ENCODE measurements around the gene TALDO1.
A peak's percentile ranks its signal among the peaks of the same experiment; 100 is the strongest.

TALDO1 gene

GRCh38 chr11:705646-706438 is 41.4 kb upstream of the TALDO1 start, which contains the start of gene EPS8L2:
TSS of gene EPS8L2 (plus strand) at chr11:706231. CDS start at chr11:709408, 3,177 bp downstream.
- Histone ChIP-seq H3K4me3 (ENCODE audit: low read length) (peak within 1 kb of the TSS; percentile 75), H3K4me1 (ENCODE audit: control insufficient read depth, insufficient read depth, low read length) (peaks cover 9% of the 10 kb centered on the region), H3K27ac (ENCODE audit: low read depth, low read length) (peak within 1 kb of the TSS; percentile 84), H3K9ac (ENCODE audit: low read length) (peak within 1 kb of the TSS; percentile 70), H3K27me3 (ENCODE audit: control insufficient read depth, insufficient read depth, low read length) (no peaks in the 10 kb centered on the region), H3K36me3 (ENCODE audit: control insufficient read depth, insufficient read depth, low read length) (no peaks in the 10 kb centered on the region)

- Histone ChIP-seq H3K27me3 (ENCODE audit: control insufficient read depth, insufficient read depth, low read length) (no peaks in the 10 kb centered on the region), H3K27ac (ENCODE audit: low read depth, low read length) (peak overlapping the region; percentile 84), H3K36me3 (ENCODE audit: control insufficient read depth, insufficient read depth, low read length) (no peaks in the 10 kb centered on the region), H3K4me3 (ENCODE audit: low read length) (peak overlapping the region; percentile 75), H3K4me1 (ENCODE audit: control insufficient read depth, insufficient read depth, low read length) (peaks cover 9% of the 10 kb centered on the region), H3K9ac (ENCODE audit: low read length) (peak overlapping the region; percentile 56)
These were observed 40.8 kb upstream of the TALDO1 start for GRCh38 chr11:706439-706956.

GRCh38 chr11:706957-707816 is 40.1 kb upstream of the TALDO1 start:
- Histone ChIP-seq H3K4me3 (ENCODE audit: low read length) (peak overlapping the region; percentile 75), H3K36me3 (ENCODE audit: control insufficient read depth, insufficient read depth, low read length) (no peaks in the 10 kb centered on the region), H3K4me1 (ENCODE audit: control insufficient read depth, insufficient read depth, low read length) (peaks cover 9% of the 10 kb centered on the region), H3K27me3 (ENCODE audit: control insufficient read depth, insufficient read depth, low read length) (no peaks in the 10 kb centered on the region), H3K27ac (ENCODE audit: low read depth, low read length) (peak overlapping the region; percentile 84), H3K9ac (ENCODE audit: low read length) (peak overlapping the region; percentile 70)

GRCh38 chr11:707817-708420 is 39.3 kb upstream of the TALDO1 start:
- Histone ChIP-seq H3K27ac (ENCODE audit: low read depth, low read length) (no peak overlapping the region), H3K36me3 (ENCODE audit: control insufficient read depth, insufficient read depth, low read length) (no peaks in the 10 kb centered on the region), H3K4me3 (ENCODE audit: low read length) (peak overlapping the region; percentile 75), H3K27me3 (ENCODE audit: control insufficient read depth, insufficient read depth, low read length) (no peaks in the 10 kb centered on the region), H3K9ac (ENCODE audit: low read length) (no peak overlapping the region), H3K4me1 (ENCODE audit: control insufficient read depth, insufficient read depth, low read length) (peaks cover 9% of the 10 kb centered on the region)

- Histone ChIP-seq H3K4me1 (ENCODE audit: control insufficient read depth, insufficient read depth, low read length) (peaks cover 9% of the 10 kb centered on the region), H3K27me3 (ENCODE audit: control insufficient read depth, insufficient read depth, low read length) (no peaks in the 10 kb centered on the region), H3K36me3 (ENCODE audit: control insufficient read depth, insufficient read depth, low read length) (no peaks in the 10 kb centered on the region), H3K4me3 (ENCODE audit: low read length) (no peak overlapping the region), H3K9ac (ENCODE audit: low read length) (no peak overlapping the region), H3K27ac (ENCODE audit: low read depth, low read length) (no peak overlapping the region)
These were observed 38.8 kb upstream of the TALDO1 start for GRCh38 chr11:708511-708910.

- Histone ChIP-seq H3K9ac (ENCODE audit: low read length) (no peak overlapping the region), H3K27ac (ENCODE audit: low read depth, low read length) (no peak overlapping the region), H3K4me3 (ENCODE audit: low read length) (no peak overlapping the region), H3K36me3 (ENCODE audit: control insufficient read depth, insufficient read depth, low read length) (no peaks in the 10 kb centered on the region), H3K27me3 (ENCODE audit: control insufficient read depth, insufficient read depth, low read length) (no peaks in the 10 kb centered on the region), H3K4me1 (ENCODE audit: control insufficient read depth, insufficient read depth, low read length) (peaks cover 9% of the 10 kb centered on the region)
These were observed 37.9 kb upstream of the TALDO1 start for GRCh38 chr11:709109-709997.

GRCh38 chr11:714436-714835 is 32.8 kb upstream of the TALDO1 start:
- no peaks in the 10 kb centered on the region for H3K4me1 ChIP-seq (ENCODE audit: control insufficient read depth, insufficient read depth, low read length)
- no peak overlapping the region for H3K9ac ChIP-seq (ENCODE audit: low read length)
- H3K36me3 ChIP-seq (ENCODE audit: control insufficient read depth, insufficient read depth, low read length) = no peaks in the 10 kb centered on the region
- H3K27me3 ChIP-seq (ENCODE audit: control insufficient read depth, insufficient read depth, low read length) = no peaks in the 10 kb centered on the region
- no peak overlapping the region for H3K27ac ChIP-seq (ENCODE audit: low read depth, low read length)
- H3K4me3 ChIP-seq (ENCODE audit: low read length) = no peak overlapping the region

- Histone ChIP-seq H3K4me3 (ENCODE audit: low read length) (no peak overlapping the region), H3K9ac (ENCODE audit: low read length) (no peak overlapping the region), H3K4me1 (ENCODE audit: control insufficient read depth, insufficient read depth, low read length) (no peaks in the 10 kb centered on the region), H3K36me3 (ENCODE audit: control insufficient read depth, insufficient read depth, low read length) (no peaks in the 10 kb centered on the region), H3K27ac (ENCODE audit: low read depth, low read length) (no peak overlapping the region), H3K27me3 (ENCODE audit: control insufficient read depth, insufficient read depth, low read length) (peaks cover 2% of the 10 kb centered on the region)
These were observed 27.8 kb upstream of the TALDO1 start for GRCh38 chr11:719214-720016.

GRCh38 chr11:720017-720641 is 27.1 kb upstream of the TALDO1 start:
- H3K27ac ChIP-seq (ENCODE audit: low read depth, low read length) = no peak overlapping the region
- peaks cover 2% of the 10 kb centered on the region for H3K27me3 ChIP-seq (ENCODE audit: control insufficient read depth, insufficient read depth, low read length)
- no peaks in the 10 kb centered on the region for H3K4me1 ChIP-seq (ENCODE audit: control insufficient read depth, insufficient read depth, low read length)
- no peaks in the 10 kb centered on the region for H3K36me3 ChIP-seq (ENCODE audit: control insufficient read depth, insufficient read depth, low read length)
- peak overlapping the region; percentile 18 for H3K4me3 ChIP-seq (ENCODE audit: low read length)
- no peak overlapping the region for H3K9ac ChIP-seq (ENCODE audit: low read length)

GRCh38 chr11:720642-721246 is 26.5 kb upstream of the TALDO1 start:
- Histone ChIP-seq H3K9ac (ENCODE audit: low read length) (no peak overlapping the region), H3K4me1 (ENCODE audit: control insufficient read depth, insufficient read depth, low read length) (no peaks in the 10 kb centered on the region), H3K4me3 (ENCODE audit: low read length) (peak overlapping the region; percentile 25), H3K27me3 (ENCODE audit: control insufficient read depth, insufficient read depth, low read length) (peaks cover 2% of the 10 kb centered on the region), H3K36me3 (ENCODE audit: control insufficient read depth, insufficient read depth, low read length) (no peaks in the 10 kb centered on the region), H3K27ac (ENCODE audit: low read depth, low read length) (no peak overlapping the region)

All from rectal smooth muscle tissue (tissue), 1 donor.